Keratinocyte (primary cell): ENCODE results near the gene CADM2. TPM values are rescaled to one million over a fixed set of nuclear protein-coding genes. Genes with fewer than 3 reads are reported as not detected.

ENCODE experiments used
- DNase-seq: peaks from one replicate; pipeline ENCODE4 v3.0.0-alpha.2; 2011; ENCODE audit warnings: low read depth, missing footprints, low spot score
- FAIRE-seq: peaks from 2 replicates; lab custom pipeline; 2011; peaks lifted over from hg19 to GRCh38; lab: Jason Lieb, UNC
- H2AFZ ChIP-seq: 2 replicates; pipeline ENCODE4 v1.6.0; 2012; ENCODE audit warnings: low read length, control low read depth, inconsistent platforms; ENCODE audit not compliant: control insufficient read depth
- H3K27ac ChIP-seq: 2 replicates; pipeline ENCODE4 v1.5.1; 2011; ENCODE audit warnings: low read length; ENCODE audit not compliant: control insufficient read depth, insufficient read depth
- H3K27me3 ChIP-seq: 3 replicates; pipeline ENCODE4 v1.6.0; 2011; ENCODE audit warnings: low read length; ENCODE audit not compliant: control insufficient read depth, insufficient read depth; ENCODE audit errors: extremely low read depth
- H3K36me3 ChIP-seq, 2 experiments: 2 replicates in 1 of 2; 3 replicates in 1 of 2; pipeline ENCODE4 v1.5.1; 2011; ENCODE audit warnings: low read length in 2 of 2, mild to moderate bottlenecking in 1 of 2; ENCODE audit not compliant: control insufficient read depth in 2 of 2, insufficient read depth in 2 of 2; ENCODE audit errors: extremely low read depth in 1 of 2
- H3K4me1 ChIP-seq: 3 replicates; pipeline ENCODE4 v1.5.1; 2011; ENCODE audit warnings: low read length; ENCODE audit not compliant: control insufficient read depth, insufficient read depth; ENCODE audit errors: extremely low read depth
- H3K4me2 ChIP-seq: 3 replicates; pipeline ENCODE4 v1.6.0; 2011; ENCODE audit warnings: low read depth, low read length; ENCODE audit not compliant: control insufficient read depth, insufficient read depth; ENCODE audit errors: extremely low read depth
- H3K4me3 ChIP-seq, 3 experiments: fragments of 200-600 bp in 1 of 3; sonication (generic) in 1 of 3; 2 replicates in 2 of 3; 3 replicates in 1 of 3; pipeline ENCODE4 v1.5.1; 2011 to 2016; ENCODE audit warnings: low read length in 3 of 3, mild to moderate bottlenecking in 3 of 3, control low read depth in 2 of 3, inconsistent platforms in 1 of 3, low read depth in 1 of 3, mixed read lengths in 1 of 3, mixed run types in 1 of 3, moderate library complexity in 1 of 3; ENCODE audit not compliant: control insufficient read depth in 2 of 3, insufficient read depth in 2 of 3; ENCODE audit errors: extremely low read depth in 1 of 3
- H3K79me2 ChIP-seq: 2 replicates; pipeline ENCODE4 v1.6.0; 2012; ENCODE audit warnings: low read length; ENCODE audit not compliant: control insufficient read depth, insufficient read depth
- H3K9ac ChIP-seq: 3 replicates; pipeline ENCODE4 v1.6.0; 2011; ENCODE audit warnings: low read length; ENCODE audit not compliant: control insufficient read depth, insufficient read depth; ENCODE audit errors: extremely low read depth
- H3K9me1 ChIP-seq: 3 replicates; pipeline ENCODE4 v1.6.0; 2011; ENCODE audit warnings: low read length; ENCODE audit not compliant: control insufficient read depth, insufficient read depth; ENCODE audit errors: extremely low read depth
- H3K9me3 ChIP-seq: 2 replicates; pipeline ENCODE4 v1.5.1; 2012; ENCODE audit warnings: low read depth, low read length; ENCODE audit not compliant: control insufficient read depth
- H4K20me1 ChIP-seq: 3 replicates; pipeline ENCODE4 v1.6.0; 2011; ENCODE audit warnings: low read length; ENCODE audit not compliant: control insufficient read depth, insufficient read depth; ENCODE audit errors: extremely low read depth
- CTCF ChIP-seq, 3 experiments: IDR thresholded peaks in 1 of 3; conservative IDR thresholded peaks in 1 of 3; optimal IDR thresholded peaks in 1 of 3; 2 replicates in 2 of 3; 3 replicates in 1 of 3; pipeline versions ENCODE3 to v1.5.1; 2011; ENCODE audit warnings: low read length in 3 of 3, mild to moderate bottlenecking in 3 of 3, moderate library complexity in 2 of 3, control low read depth in 1 of 3, inconsistent platforms in 1 of 3; ENCODE audit not compliant: insufficient read depth in 2 of 3; ENCODE audit errors: extremely low read depth in 1 of 3
- EZH2 ChIP-seq: IDR thresholded peaks from one replicate; pipeline ENCODE4 v1.6.1; 2012; ENCODE audit warnings: inconsistent platforms, mild to moderate bottlenecking, low read length, moderate library complexity
- dilution Hi-C: fragments of 300-500 bp; cut with MboI; formaldehyde crosslinking; loops from one replicate; pipeline ENCODE4 v1.7.0; 2020; ENCODE audit warnings: low sequenced_read_pairs; ENCODE audit not compliant: extremely low pct_ligation_motif_present
- polyA plus RNA-seq, 5 experiments: library from polyadenylated mRNA; depleted of rRNA in 3 of 5; stranded (reverse) in 3 of 5; stranded (forward) in 1 of 5; unstranded in 1 of 5; fragments of >200 nt; gene quantifications; 1 replicate in 1 of 5; 2 replicates in 3 of 5; 3 replicates in 1 of 5; pipeline versions ENCODE4 v1.2.1 to v1.2.3, GENCODE V29; 2011 to 2012; ENCODE audit warnings: missing spikeins in 2 of 5, low read depth in 1 of 5, low replicate concordance in 1 of 5

CADM2 gene
- polyA plus RNA-seq, 1 donor (not counting 4 experiments of a cell fraction or from before 2014, with no cell fraction given) = not detected

GRCh38 chr3:85051786-85052185, 93.0 kb downstream of the CADM2 start:
- TF ChIP-seq EZH2 (no peak), CTCF (optimal IDR thresholded peaks at IDR 0.05 in 1 of 3, IDR thresholded peaks at IDR 0.05 in 1 of 3, conservative IDR thresholded peaks at IDR 0.05 in 1 of 3; ENCODE audit: extremely low read depth in 1 of 3, insufficient read depth in 2 of 3, low read length in 3 of 3) (no peak)
- no peaks in the 10 kb centered on the region for H3K79me2 ChIP-seq
- no peaks in the 10 kb centered on the region for H3K9me1 ChIP-seq
- no peak overlapping the region for H3K4me2 ChIP-seq
- H3K27ac ChIP-seq = no peak overlapping the region
- no peaks in the 10 kb centered on the region for H3K9me3 ChIP-seq
- no peaks in the 10 kb centered on the region for H3K4me1 ChIP-seq
- no peak overlapping the region for H3K9ac ChIP-seq
- DNase-seq (no peak), FAIRE-seq (no peak)
- no peaks in the 10 kb centered on the region for H3K27me3 ChIP-seq
- H4K20me1 ChIP-seq = no peaks in the 10 kb centered on the region
- H3K36me3 ChIP-seq = no peaks in the 10 kb centered on the region
- no peak overlapping the region for H3K4me3 ChIP-seq
- dilution Hi-C loops = no loop called here
- H2AFZ ChIP-seq = no peak overlapping the region

- no peak overlapping the region for H3K9ac ChIP-seq
- H3K27ac ChIP-seq = no peak overlapping the region
- FAIRE-seq = no peak
- DNase-seq = no peak
- dilution Hi-C loops = no loop called here
- TF ChIP-seq EZH2 (no peak), CTCF (optimal IDR thresholded peaks at IDR 0.05 in 1 of 3, IDR thresholded peaks at IDR 0.05 in 1 of 3, conservative IDR thresholded peaks at IDR 0.05 in 1 of 3; ENCODE audit: extremely low read depth in 1 of 3, insufficient read depth in 2 of 3, low read length in 3 of 3) (no peak)
- H3K4me1 ChIP-seq = no peaks in the 10 kb centered on the region
- no peaks in the 10 kb centered on the region for H3K9me3 ChIP-seq
- H3K79me2 ChIP-seq = no peaks in the 10 kb centered on the region
- no peaks in the 10 kb centered on the region for H3K27me3 ChIP-seq
- H3K36me3 ChIP-seq = no peaks in the 10 kb centered on the region
- no peak overlapping the region for H3K4me2 ChIP-seq
- no peak overlapping the region for H2AFZ ChIP-seq
- no peak overlapping the region for H3K4me3 ChIP-seq
- no peaks in the 10 kb centered on the region for H4K20me1 ChIP-seq
- no peaks in the 10 kb centered on the region for H3K9me1 ChIP-seq
Observed at GRCh38 chr3:85053626-85054025, 94.8 kb downstream of the CADM2 start.
